Esophagus muscularis mucosa (tissue), 4 donors: Measurements from ENCODE around the gene RNASEL. TPM values are rescaled to one million over a fixed set of nuclear protein-coding genes. Genes with fewer than 3 reads are reported as not detected.

Experiments
- DNase-seq: peaks from one replicate; pipeline ENCODE4 v3.0.0-alpha.2; 2017; ENCODE audit errors: extremely low spot score
- H3K27ac ChIP-seq, 4 donors: fragments of 200-600 bp; sonication (generic); replicated peaks in 1 of 4; 1 replicate in 3 of 4; 2 replicates in 1 of 4; pipeline ENCODE4 v1.5.1; 2016 to 2019; ENCODE audit warnings: mild to moderate bottlenecking in 1 of 4
- H3K27me3 ChIP-seq, 4 donors: fragments of 200-600 bp; sonication (generic); one replicate each; pipeline versions ENCODE4 v1.5.1 to v1.6.0; 2016 to 2019
- H3K36me3 ChIP-seq, 4 donors: fragments of 200-600 bp; sonication (generic); one replicate each; pipeline ENCODE4 v1.5.1; 2016 to 2019
- H3K4me1 ChIP-seq, 4 donors: fragments of 200-600 bp; sonication (generic); one replicate each; pipeline ENCODE4 v1.5.1; 2016 to 2019
- H3K4me3 ChIP-seq, 4 donors: fragments of 200-600 bp; sonication (generic); 1 replicate in 2 of 4; 2 replicates in 2 of 4; pipeline ENCODE4 v1.5.1; 2016 to 2019; ENCODE audit warnings: mild to moderate bottlenecking in 4 of 4, moderate library complexity in 1 of 4
- H3K9me3 ChIP-seq, 4 donors: fragments of 200-600 bp; sonication (generic); 1 replicate in 3 of 4; 2 replicates in 1 of 4; pipeline ENCODE4 v1.5.1; 2016 to 2019
- EP300 ChIP-seq: sonication (generic); formaldehyde crosslinking; IDR thresholded peaks from one replicate; pipeline ENCODE4 v1.6.1; 2017; ENCODE audit warnings: antibody characterized with exemption
- POLR2A ChIP-seq: fragments of 450-650 bp; IDR thresholded peaks from one replicate; pipeline ENCODE4 v1.6.1; 2017; ENCODE audit warnings: antibody characterized with exemption, moderate library complexity, mild to moderate bottlenecking, low read depth
- POLR2AphosphoS5 ChIP-seq, 2 donors: sonication (generic); formaldehyde crosslinking; IDR thresholded peaks; one replicate each; pipeline ENCODE4 v1.6.1; 2017; ENCODE audit warnings: antibody characterized with exemption in 2 of 2
- WGBS: methylation state at CpG from one replicate; pipeline ENCODE4 v1.1.5; 2018; 5-methylcytosine and 5-hydroxymethylcytosine counted together
- intact Hi-C: fragments of 100-400 bp; cut with DNase I; formaldehyde crosslinking; loops from one replicate; pipeline ENCODE4 v1.15.1; 2023
- total RNA-seq, 4 donors: library from RNA; depleted of rRNA; stranded (reverse); fragments of >200 nt; gene quantifications; one replicate each; pipeline versions ENCODE4 v1.1.0 to v1.2.1, GENCODE V29; 2016
- TF ChIP-seq, protein P1 (sequence below), 3 experiments: fragments of 200-600 bp in 2 of 3; fragments of 450-650 bp in 1 of 3; sonication (generic) in 2 of 3; IDR thresholded peaks; one replicate each; pipeline ENCODE4 v1.5.1; 2017 to 2019; ENCODE audit warnings: antibody characterized with exemption in 3 of 3, mild to moderate bottlenecking in 2 of 3, moderate library complexity in 1 of 3

The RNASEL gene
- total RNA-seq, 4 donors from 2014 or later = 6.0 to 10.8 (median 9.0) TPM

DNA sequence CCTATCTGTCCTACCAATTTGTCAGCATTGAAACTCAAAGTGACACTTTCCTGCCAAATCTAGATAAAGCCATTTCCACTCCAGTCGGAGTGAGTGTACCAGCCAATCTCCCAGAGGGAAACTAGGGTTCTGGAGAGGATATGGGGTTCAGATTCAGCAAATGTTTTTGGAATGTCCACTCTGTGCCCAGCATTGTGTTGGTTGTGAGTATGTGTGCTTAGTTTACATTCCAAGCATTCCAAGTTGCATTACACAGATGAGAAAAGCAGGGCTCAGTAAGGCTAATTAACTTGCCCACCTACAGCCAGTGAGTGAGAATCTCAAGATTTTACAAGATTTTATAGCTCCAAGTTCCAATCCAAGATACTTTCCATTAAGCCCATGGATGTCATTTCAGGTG lies 41.5 kb upstream of the RNASEL start:
- 67% methylated on average over 1 of the region's 1 CpG for WGBS
- Histone ChIP-seq H3K36me3 (no peaks in the 10 kb centered on the region), H3K9me3 (no peaks in the 10 kb centered on the region), H3K4me1 (peaks cover 0 to 8% (median 0%) of the 10 kb centered on the region in 4 donors), H3K4me3 (no peak overlapping the region), H3K27me3 (no peaks in the 10 kb centered on the region), H3K27ac (no peak overlapping the region)
- intact Hi-C loops = no loop called here
- TF ChIP-seq, protein P1, sequence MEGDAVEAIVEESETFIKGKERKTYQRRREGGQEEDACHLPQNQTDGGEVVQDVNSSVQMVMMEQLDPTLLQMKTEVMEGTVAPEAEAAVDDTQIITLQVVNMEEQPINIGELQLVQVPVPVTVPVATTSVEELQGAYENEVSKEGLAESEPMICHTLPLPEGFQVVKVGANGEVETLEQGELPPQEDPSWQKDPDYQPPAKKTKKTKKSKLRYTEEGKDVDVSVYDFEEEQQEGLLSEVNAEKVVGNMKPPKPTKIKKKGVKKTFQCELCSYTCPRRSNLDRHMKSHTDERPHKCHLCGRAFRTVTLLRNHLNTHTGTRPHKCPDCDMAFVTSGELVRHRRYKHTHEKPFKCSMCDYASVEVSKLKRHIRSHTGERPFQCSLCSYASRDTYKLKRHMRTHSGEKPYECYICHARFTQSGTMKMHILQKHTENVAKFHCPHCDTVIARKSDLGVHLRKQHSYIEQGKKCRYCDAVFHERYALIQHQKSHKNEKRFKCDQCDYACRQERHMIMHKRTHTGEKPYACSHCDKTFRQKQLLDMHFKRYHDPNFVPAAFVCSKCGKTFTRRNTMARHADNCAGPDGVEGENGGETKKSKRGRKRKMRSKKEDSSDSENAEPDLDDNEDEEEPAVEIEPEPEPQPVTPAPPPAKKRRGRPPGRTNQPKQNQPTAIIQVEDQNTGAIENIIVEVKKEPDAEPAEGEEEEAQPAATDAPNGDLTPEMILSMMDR (IDR thresholded peaks at IDR 0.05) = no peak
- no peak for TF ChIP-seq EP300
- DNase-seq = no peak

DNA sequence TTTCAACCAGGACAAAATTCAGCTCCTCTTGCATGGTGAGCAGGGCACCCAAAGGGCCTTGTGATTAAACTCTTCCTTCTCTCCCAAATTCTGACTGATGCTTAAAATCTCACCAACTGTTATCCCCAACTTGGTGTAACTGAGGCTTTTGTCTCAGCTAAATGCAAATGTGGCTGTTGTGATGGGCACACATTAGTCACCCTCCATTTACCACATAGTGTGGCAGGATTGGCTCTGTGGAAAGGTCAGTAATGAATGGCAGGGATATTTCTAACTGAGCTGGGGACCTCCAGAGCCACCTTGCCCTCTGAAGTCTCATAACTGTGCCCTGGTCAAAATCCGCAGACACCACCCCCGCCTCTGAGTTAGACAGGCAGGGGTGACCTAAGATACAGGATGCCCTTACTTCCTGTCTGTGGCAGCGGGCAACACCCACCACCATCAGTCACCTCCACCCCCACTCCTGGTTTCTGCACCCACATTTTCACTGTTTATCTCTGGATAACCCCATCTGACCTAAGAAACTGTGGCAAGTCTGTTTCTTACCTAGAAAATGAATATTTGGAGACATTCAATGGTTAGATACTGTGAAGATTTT lies 40.5 kb upstream of the RNASEL start:
- no peak overlapping the region for H3K4me3 ChIP-seq
- no peak overlapping the region for H3K27ac ChIP-seq
- H3K9me3 ChIP-seq = no peaks in the 10 kb centered on the region
- intact Hi-C loops = no loop called here
- no peaks in the 10 kb centered on the region for H3K36me3 ChIP-seq
- TF ChIP-seq POLR2AphosphoS5 (IDR thresholded peaks at IDR 0.05) (no peak), POLR2A (no peak)
- DNase-seq = no peak
- peaks cover 0 to 8% (median 0%) of the 10 kb centered on the region in 4 donors for H3K4me1 ChIP-seq
- WGBS = 83% methylated on average over 3 of the region's 3 CpGs
- no peaks in the 10 kb centered on the region for H3K27me3 ChIP-seq

DNA sequence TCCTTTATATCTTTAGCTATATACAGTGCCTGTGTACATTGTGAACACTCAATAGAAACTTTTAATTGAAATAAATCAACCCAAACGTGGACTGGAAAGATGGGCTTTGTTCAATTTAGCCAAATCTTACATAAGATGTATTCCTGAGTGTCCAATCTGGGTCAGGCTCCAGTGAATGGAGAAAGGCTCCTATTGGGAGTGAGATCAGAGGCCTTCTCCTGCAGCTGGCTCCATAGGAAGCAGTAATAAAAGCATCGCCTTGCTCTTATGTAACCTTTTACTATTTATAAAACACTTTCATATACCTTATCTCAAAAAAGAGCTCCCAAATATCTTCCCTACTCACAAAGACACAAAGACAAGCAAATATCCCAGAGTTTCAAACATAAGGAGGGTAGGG lies 40.0 kb upstream of the RNASEL start:
- DNase-seq = no peak
- H3K36me3 ChIP-seq = no peaks in the 10 kb centered on the region
- H3K4me3 ChIP-seq = no peak overlapping the region
- H3K4me1 ChIP-seq = peaks cover 0 to 8% (median 0%) of the 10 kb centered on the region in 4 donors
- TF ChIP-seq POLR2AphosphoS5 (IDR thresholded peaks at IDR 0.05) (no peak), EP300 (no peak), POLR2A (no peak)
- TF ChIP-seq, protein P1 (IDR thresholded peaks at IDR 0.05) = no peak
- H3K27ac ChIP-seq = no peak overlapping the region
- H3K9me3 ChIP-seq = no peaks in the 10 kb centered on the region
- intact Hi-C loops = no loop called here
- no peaks in the 10 kb centered on the region for H3K27me3 ChIP-seq
- 71% methylated on average over 2 of the region's 2 CpGs for WGBS

- Histone ChIP-seq H3K4me1 (peaks cover 0 to 8% (median 1%) of the 10 kb centered on the region in 4 donors), H3K36me3 (no peaks in the 10 kb centered on the region), H3K27me3 (no peaks in the 10 kb centered on the region), H3K9me3 (no peaks in the 10 kb centered on the region), H3K27ac (no peak overlapping the region), H3K4me3 (no peak overlapping the region)
- DNase-seq = no peak
- intact Hi-C loops = no loop called here
- TF ChIP-seq, protein P1 (IDR thresholded peaks at IDR 0.05) = no peak
- TF ChIP-seq EP300 (no peak), POLR2AphosphoS5 (IDR thresholded peaks at IDR 0.05) (no peak), POLR2A (no peak)
- 35% methylated on average over 1 of the region's 1 CpG for WGBS
Observed at GRCh38 chr1:182628657-182629056, 39.6 kb upstream of the RNASEL start.

- no peaks in the 10 kb centered on the region for H3K36me3 ChIP-seq
- intact Hi-C loops = no loop called here
- H3K27me3 ChIP-seq = no peaks in the 10 kb centered on the region
- H3K27ac ChIP-seq = no peak overlapping the region
- TF ChIP-seq, protein P1 (IDR thresholded peaks at IDR 0.05) = no peak
- TF ChIP-seq EP300 (no peak), POLR2AphosphoS5 (IDR thresholded peaks at IDR 0.05) (no peak), POLR2A (no peak)
- WGBS = 73% methylated on average over 2 of the region's 2 CpGs
- H3K9me3 ChIP-seq = no peaks in the 10 kb centered on the region
- peaks cover 8 to 17% (median 11%) of the 10 kb centered on the region in 4 donors for H3K4me1 ChIP-seq
- DNase-seq = no peak
- no peak overlapping the region for H3K4me3 ChIP-seq
Observed at GRCh38 chr1:182627622-182628021, 38.6 kb upstream of the RNASEL start.
